CD4-positive, alpha-beta T cell treated with Interleukin-6 for 4 hours (primary cell): Measurements from ENCODE around the gene MLEC.

Experiments used
- DNase-seq: peaks from one replicate; pipeline ENCODE4 v3.0.0-alpha.2; 2020; ENCODE audit warnings: mixed read lengths

The MLEC gene

GRCh38 chr12:120693848-120694247 is 6.9 kb downstream of the MLEC start:
- DNase-seq: no peak

- no peak for DNase-seq
Observed at GRCh38 chr12:120696626-120697025, 9.7 kb downstream of the MLEC start.

- no peak for DNase-seq
Observed at GRCh38 chr12:120697344-120697743, 10.4 kb downstream of the MLEC start.

- no peak for DNase-seq
Observed at GRCh38 chr12:120698665-120699064, 11.7 kb downstream of the MLEC start.

GRCh38 chr12:120699553-120699952 is 12.6 kb downstream of the MLEC start:
- DNase-seq: no peak

GRCh38 chr12:120700886-120701285 is 13.9 kb downstream of the MLEC start:
- DNase-seq: no peak

- no peak for DNase-seq
Observed at GRCh38 chr12:120702637-120703036, 15.7 kb downstream of the MLEC start.

GRCh38 chr12:120703311-120703942 is 16.5 kb downstream of the MLEC start:
- no peak for DNase-seq

GRCh38 chr12:120705618-120706017 is 18.7 kb downstream of the MLEC start:
- DNase-seq: no peak

- DNase-seq: no peak
Observed at GRCh38 chr12:120706029-120706428, 19.1 kb downstream of the MLEC start.

- no peak for DNase-seq
Observed at GRCh38 chr12:120708651-120709050, 21.7 kb downstream of the MLEC start.

- DNase-seq: peak; percentile 81
Observed at GRCh38 chr12:120710031-120710804, 23.3 kb downstream of the MLEC start, which contains the start of gene UNC119B. TSS of gene UNC119B (plus strand) at chr12:120710458. CDS start at chr12:120710475, 17 bp downstream.

GRCh38 chr12:120710805-120711296 is 23.9 kb downstream of the MLEC start:
- DNase-seq: peak; percentile 42

- DNase-seq: no peak
Observed at GRCh38 chr12:120711411-120711810, 24.5 kb downstream of the MLEC start.

- no peak for DNase-seq
Observed at GRCh38 chr12:120712610-120713009, 25.7 kb downstream of the MLEC start.

GRCh38 chr12:120713861-120714482 is 27.0 kb downstream of the MLEC start:
- DNase-seq: peak; percentile 85

GRCh38 chr12:120718055-120718454 is 31.1 kb downstream of the MLEC start:
- no peak for DNase-seq

- no peak for DNase-seq
Observed at GRCh38 chr12:120719072-120719471, 32.1 kb downstream of the MLEC start.

GRCh38 chr12:120719496-120720233 is 32.7 kb downstream of the MLEC start:
- DNase-seq: no peak

- DNase-seq: no peak
Observed at GRCh38 chr12:120720234-120720986, 33.5 kb downstream of the MLEC start.

GRCh38 chr12:120720987-120721801 is 34.2 kb downstream of the MLEC start:
- DNase-seq: no peak
